ENCODE measurements around the gene AKAP13. TPM values are rescaled to one million over a fixed set of nuclear protein-coding genes. Genes with fewer than 3 reads are reported as not detected.
"Not testable (repeated sequence)": the region's sequence is repeated elsewhere in the genome, so short reads cannot be mapped to it uniquely, and the experiment has no call there.

The AKAP13 gene
- polyA plus RNA-seq, 12 donors = 57.9 to 109 (median 77.9) TPM; not detected in 1

- DNase-seq = no peak
These were observed 271.1 kb downstream of the AKAP13 start for GRCh38 chr15:85651548-85651947.

GRCh38 chr15:85652457-85652856 lies 272.1 kb downstream of the AKAP13 start:
- no peak for DNase-seq

GRCh38 chr15:85657132-85657531 lies 276.7 kb downstream of the AKAP13 start:
- DNase-seq = no peak

GRCh38 chr15:85658816-85659215 lies 278.4 kb downstream of the AKAP13 start:
- DNase-seq = no peak

- DNase-seq = no peak
These were observed 281.5 kb downstream of the AKAP13 start for GRCh38 chr15:85661859-85662258.

- DNase-seq = not testable (repeated sequence)
These were observed 285.3 kb downstream of the AKAP13 start for GRCh38 chr15:85665677-85666076.

GRCh38 chr15:85667491-85668424 lies 287.4 kb downstream of the AKAP13 start:
- peak; percentile 89 for DNase-seq

- no peak for DNase-seq
These were observed 290.8 kb downstream of the AKAP13 start for GRCh38 chr15:85671156-85671555.

GRCh38 chr15:85672332-85673084 lies 292.1 kb downstream of the AKAP13 start:
- no peak for DNase-seq

GRCh38 chr15:85673326-85673725 lies 292.9 kb downstream of the AKAP13 start:
- no peak for DNase-seq

- no peak for DNase-seq
These were observed 296.1 kb downstream of the AKAP13 start for GRCh38 chr15:85676342-85677098.

- DNase-seq = no peak
These were observed 298.8 kb downstream of the AKAP13 start for GRCh38 chr15:85679231-85679630.

- DNase-seq = no peak
These were observed 301.0 kb downstream of the AKAP13 start for GRCh38 chr15:85681386-85681785.

GRCh38 chr15:85684174-85684710 lies 303.8 kb downstream of the AKAP13 start:
- DNase-seq = no peak

GRCh38 chr15:85685356-85685755 lies 305.0 kb downstream of the AKAP13 start:
- no peak for DNase-seq

GRCh38 chr15:85687329-85687728 lies 306.9 kb downstream of the AKAP13 start:
- DNase-seq = no peak

GRCh38 chr15:85688711-85689110 lies 308.3 kb downstream of the AKAP13 start:
- DNase-seq = no peak

GRCh38 chr15:85689729-85690128 lies 309.3 kb downstream of the AKAP13 start:
- DNase-seq = peak; percentile 70

- DNase-seq = no peak
These were observed 310.3 kb downstream of the AKAP13 start for GRCh38 chr15:85690561-85691231.

- DNase-seq = no peak
These were observed 311.2 kb downstream of the AKAP13 start for GRCh38 chr15:85691350-85692240.
